ENCODE measurements around the gene EIF4E3. TPM values are rescaled to one million over a fixed set of nuclear protein-coding genes. Genes with fewer than 3 reads are reported as not detected.

The EIF4E3 gene
- polyA plus RNA-seq, 1 donor from 2014 or later, result 11.4 TPM

DNA sequence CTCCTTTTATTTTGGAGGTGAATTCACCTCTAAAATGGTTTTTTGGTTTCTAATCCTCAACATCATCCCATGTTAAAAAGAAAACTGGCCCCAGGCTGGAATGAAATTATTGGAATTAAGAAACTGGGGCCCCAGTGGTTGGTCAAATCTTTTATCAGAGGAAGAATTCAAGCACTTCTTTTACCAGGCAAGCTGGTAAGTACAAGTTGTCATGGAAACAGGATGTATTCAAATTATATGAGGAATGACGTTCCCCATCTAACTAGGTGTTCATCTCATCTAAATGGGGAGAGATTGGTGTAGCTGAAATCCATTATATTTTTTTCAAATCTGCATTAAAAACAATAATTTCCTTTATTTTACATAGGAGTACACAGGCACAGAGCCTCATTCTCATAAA is 9.7 kb upstream of the EIF4E3 start:
- no peaks in the 10 kb centered on the region for H3K36me3 ChIP-seq (ENCODE audit: insufficient read depth, low read length)
- H3K4me2 ChIP-seq (ENCODE audit: low read length), result peak overlapping the region; percentile 2
- no peaks in the 10 kb centered on the region for H4K20me1 ChIP-seq (ENCODE audit: insufficient read depth)
- H3K4me3 ChIP-seq (ENCODE audit: low read length), result no peak overlapping the region
- H3K27ac ChIP-seq (ENCODE audit: low read length), result peak overlapping the region; percentile 38
- no peaks in the 10 kb centered on the region for H3F3A ChIP-seq (ENCODE audit: insufficient read depth, low read length, poor library complexity, severe bottlenecking)
- H3K27me3 ChIP-seq (ENCODE audit: insufficient read depth, low read depth, low read length), result no peaks in the 10 kb centered on the region
- H3K79me2 ChIP-seq (replicated peaks; ENCODE audit: insufficient read depth, low read length), result no peaks in the 10 kb centered on the region
- peaks cover 4% of the 10 kb centered on the region for H3K9me3 ChIP-seq (ENCODE audit: low read length)
- no peak overlapping the region for H2AFZ ChIP-seq (ENCODE audit: low read depth, low read length)
- H3K9me2 ChIP-seq (ENCODE audit: insufficient read depth, low read length), result no peaks in the 10 kb centered on the region
- TF ChIP-seq, protein P1, sequence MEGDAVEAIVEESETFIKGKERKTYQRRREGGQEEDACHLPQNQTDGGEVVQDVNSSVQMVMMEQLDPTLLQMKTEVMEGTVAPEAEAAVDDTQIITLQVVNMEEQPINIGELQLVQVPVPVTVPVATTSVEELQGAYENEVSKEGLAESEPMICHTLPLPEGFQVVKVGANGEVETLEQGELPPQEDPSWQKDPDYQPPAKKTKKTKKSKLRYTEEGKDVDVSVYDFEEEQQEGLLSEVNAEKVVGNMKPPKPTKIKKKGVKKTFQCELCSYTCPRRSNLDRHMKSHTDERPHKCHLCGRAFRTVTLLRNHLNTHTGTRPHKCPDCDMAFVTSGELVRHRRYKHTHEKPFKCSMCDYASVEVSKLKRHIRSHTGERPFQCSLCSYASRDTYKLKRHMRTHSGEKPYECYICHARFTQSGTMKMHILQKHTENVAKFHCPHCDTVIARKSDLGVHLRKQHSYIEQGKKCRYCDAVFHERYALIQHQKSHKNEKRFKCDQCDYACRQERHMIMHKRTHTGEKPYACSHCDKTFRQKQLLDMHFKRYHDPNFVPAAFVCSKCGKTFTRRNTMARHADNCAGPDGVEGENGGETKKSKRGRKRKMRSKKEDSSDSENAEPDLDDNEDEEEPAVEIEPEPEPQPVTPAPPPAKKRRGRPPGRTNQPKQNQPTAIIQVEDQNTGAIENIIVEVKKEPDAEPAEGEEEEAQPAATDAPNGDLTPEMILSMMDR (IDR thresholded peaks at IDR 0.05; ENCODE audit: poor library complexity, severe bottlenecking), result no peak
- TF ChIP-seq TAF1 (IDR thresholded peaks at IDR 0.05; ENCODE audit: low read depth) (no peak), EZH2 (IDR thresholded peaks at IDR 0.05; ENCODE audit: borderline replicate concordance, insufficient read depth, low read length, poor library complexity, severe bottlenecking) (no peak), MXI1 (conservative IDR thresholded peaks at IDR 0.05; ENCODE audit: poor library complexity, severe bottlenecking) (no peak), POLR2AphosphoS5 (IDR thresholded peaks at IDR 0.05) (no peak), SMC3 (conservative IDR thresholded peaks at IDR 0.05; ENCODE audit: poor library complexity) (no peak), EP300 (conservative IDR thresholded peaks at IDR 0.05; ENCODE audit: poor library complexity, severe bottlenecking) (no peak), RAD21 (conservative IDR thresholded peaks at IDR 0.05) (no peak)
- TF ChIP-seq, protein P2, sequence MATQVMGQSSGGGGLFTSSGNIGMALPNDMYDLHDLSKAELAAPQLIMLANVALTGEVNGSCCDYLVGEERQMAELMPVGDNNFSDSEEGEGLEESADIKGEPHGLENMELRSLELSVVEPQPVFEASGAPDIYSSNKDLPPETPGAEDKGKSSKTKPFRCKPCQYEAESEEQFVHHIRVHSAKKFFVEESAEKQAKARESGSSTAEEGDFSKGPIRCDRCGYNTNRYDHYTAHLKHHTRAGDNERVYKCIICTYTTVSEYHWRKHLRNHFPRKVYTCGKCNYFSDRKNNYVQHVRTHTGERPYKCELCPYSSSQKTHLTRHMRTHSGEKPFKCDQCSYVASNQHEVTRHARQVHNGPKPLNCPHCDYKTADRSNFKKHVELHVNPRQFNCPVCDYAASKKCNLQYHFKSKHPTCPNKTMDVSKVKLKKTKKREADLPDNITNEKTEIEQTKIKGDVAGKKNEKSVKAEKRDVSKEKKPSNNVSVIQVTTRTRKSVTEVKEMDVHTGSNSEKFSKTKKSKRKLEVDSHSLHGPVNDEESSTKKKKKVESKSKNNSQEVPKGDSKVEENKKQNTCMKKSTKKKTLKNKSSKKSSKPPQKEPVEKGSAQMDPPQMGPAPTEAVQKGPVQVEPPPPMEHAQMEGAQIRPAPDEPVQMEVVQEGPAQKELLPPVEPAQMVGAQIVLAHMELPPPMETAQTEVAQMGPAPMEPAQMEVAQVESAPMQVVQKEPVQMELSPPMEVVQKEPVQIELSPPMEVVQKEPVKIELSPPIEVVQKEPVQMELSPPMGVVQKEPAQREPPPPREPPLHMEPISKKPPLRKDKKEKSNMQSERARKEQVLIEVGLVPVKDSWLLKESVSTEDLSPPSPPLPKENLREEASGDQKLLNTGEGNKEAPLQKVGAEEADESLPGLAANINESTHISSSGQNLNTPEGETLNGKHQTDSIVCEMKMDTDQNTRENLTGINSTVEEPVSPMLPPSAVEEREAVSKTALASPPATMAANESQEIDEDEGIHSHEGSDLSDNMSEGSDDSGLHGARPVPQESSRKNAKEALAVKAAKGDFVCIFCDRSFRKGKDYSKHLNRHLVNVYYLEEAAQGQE (IDR thresholded peaks at IDR 0.05; ENCODE audit: borderline replicate concordance), result no peak
- no peak overlapping the region for H3K9ac ChIP-seq (ENCODE audit: low read length)

DNA sequence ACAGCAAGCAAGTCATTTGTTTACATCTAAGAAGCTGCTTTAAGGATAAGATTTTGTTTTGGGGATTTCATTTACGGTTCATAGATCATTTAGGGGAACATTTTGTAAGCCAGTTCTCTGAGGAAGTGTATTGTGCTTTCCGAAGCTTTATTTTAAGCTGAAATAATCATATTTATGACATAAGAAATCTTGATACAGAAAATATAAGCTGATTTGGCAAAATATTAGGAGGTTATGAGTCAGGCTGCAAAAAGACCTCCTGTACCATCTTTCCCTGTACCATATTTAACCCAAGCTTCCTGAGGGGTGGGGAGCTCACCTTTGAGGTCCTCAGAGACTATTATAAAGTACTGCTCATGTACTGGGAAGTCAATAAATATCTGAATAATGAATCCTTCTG is 8.1 kb upstream of the EIF4E3 start:
- no peak overlapping the region for H2AFZ ChIP-seq (ENCODE audit: low read depth, low read length)
- TF ChIP-seq EZH2 (IDR thresholded peaks at IDR 0.05; ENCODE audit: borderline replicate concordance, insufficient read depth, low read length, poor library complexity, severe bottlenecking) (no peak), POLR2AphosphoS5 (IDR thresholded peaks at IDR 0.05) (no peak), RAD21 (conservative IDR thresholded peaks at IDR 0.05) (no peak), SMC3 (conservative IDR thresholded peaks at IDR 0.05; ENCODE audit: poor library complexity) (no peak), MXI1 (conservative IDR thresholded peaks at IDR 0.05; ENCODE audit: poor library complexity, severe bottlenecking) (no peak), EP300 (conservative IDR thresholded peaks at IDR 0.05; ENCODE audit: poor library complexity, severe bottlenecking) (no peak), TAF1 (IDR thresholded peaks at IDR 0.05; ENCODE audit: low read depth) (no peak)
- TF ChIP-seq, protein P1 (IDR thresholded peaks at IDR 0.05; ENCODE audit: poor library complexity, severe bottlenecking), result no peak
- TF ChIP-seq, protein P2 (IDR thresholded peaks at IDR 0.05; ENCODE audit: borderline replicate concordance), result no peak
- H3K79me2 ChIP-seq (replicated peaks; ENCODE audit: insufficient read depth, low read length), result no peaks in the 10 kb centered on the region

More for the DNA sequence above, 8.1 kb upstream of the EIF4E3 start:
- H3F3A ChIP-seq (ENCODE audit: insufficient read depth, low read length, poor library complexity, severe bottlenecking), result no peaks in the 10 kb centered on the region
- H3K9me3 ChIP-seq (ENCODE audit: low read length), result peaks cover 4% of the 10 kb centered on the region
- H4K20me1 ChIP-seq (ENCODE audit: insufficient read depth), result no peaks in the 10 kb centered on the region
- H3K36me3 ChIP-seq (ENCODE audit: insufficient read depth, low read length), result no peaks in the 10 kb centered on the region
- no peak overlapping the region for H3K4me3 ChIP-seq (ENCODE audit: low read length)
- no peak overlapping the region for H3K9ac ChIP-seq (ENCODE audit: low read length)
- no peak overlapping the region for H3K27ac ChIP-seq (ENCODE audit: low read length)
- no peaks in the 10 kb centered on the region for H3K9me2 ChIP-seq (ENCODE audit: insufficient read depth, low read length)
- no peak overlapping the region for H3K4me2 ChIP-seq (ENCODE audit: low read length)
- H3K27me3 ChIP-seq (ENCODE audit: insufficient read depth, low read depth, low read length), result no peaks in the 10 kb centered on the region

Measured in neural cell (in vitro differentiated cells).